Adipocyte (in vitro differentiated cells): ENCODE measurements around the gene ELAVL2.

ENCODE experiments used
- DNase-seq: peaks from one replicate; pipeline ENCODE4 v3.0.0-alpha.2; 2015; ENCODE audit warnings: low read depth
- H3K27me3 ChIP-seq: replicated peaks from 2 replicates; pipeline ENCODE4 v1.7.0; 2013; ENCODE audit warnings: mild to moderate bottlenecking, low read length, moderate library complexity; ENCODE audit not compliant: control insufficient read depth, insufficient read depth
- H3K36me3 ChIP-seq: 2 replicates; pipeline ENCODE4 v1.7.0; 2013; ENCODE audit warnings: low read length, mild to moderate bottlenecking, moderate library complexity; ENCODE audit not compliant: control insufficient read depth, insufficient read depth, severe bottlenecking
- H3K4me1 ChIP-seq: 2 replicates; pipeline ENCODE4 v1.7.0; 2013; ENCODE audit warnings: mild to moderate bottlenecking, low read length, moderate library complexity; ENCODE audit not compliant: control insufficient read depth, insufficient read depth
- H3K4me3 ChIP-seq: 2 replicates; pipeline ENCODE4 v1.7.0; 2013; ENCODE audit warnings: mild to moderate bottlenecking, low read length, moderate library complexity
- H3K9ac ChIP-seq: 2 replicates; pipeline ENCODE4 v1.7.0; 2013; ENCODE audit warnings: mild to moderate bottlenecking, low read length, moderate library complexity
- H3K9me3 ChIP-seq: 2 replicates; pipeline ENCODE4 v1.7.0; 2013; ENCODE audit warnings: mild to moderate bottlenecking, low read length, moderate library complexity; ENCODE audit not compliant: control insufficient read depth

Gene ELAVL2

DNA sequence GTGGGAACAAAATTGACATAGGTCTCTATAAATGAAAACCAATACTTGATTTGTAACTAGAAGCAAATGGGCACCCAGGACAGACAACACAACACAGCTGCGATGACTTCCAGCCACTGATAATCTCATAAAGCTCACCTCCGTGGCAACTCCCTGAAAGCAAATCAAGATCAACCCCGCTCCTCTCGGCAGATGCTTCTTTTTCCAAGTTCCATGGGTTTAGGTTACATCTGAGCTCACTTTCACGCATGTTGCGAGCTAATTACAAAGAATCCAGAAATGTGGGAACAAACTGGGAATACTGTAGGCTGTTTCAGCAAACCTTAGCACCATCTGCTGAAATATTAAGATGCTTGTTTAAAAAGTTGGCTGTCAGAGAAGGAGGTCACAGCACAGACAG is 153.9 kb downstream of the ELAVL2 start:
- Histone ChIP-seq H3K9me3 (no peaks in the 10 kb centered on the region), H3K4me1 (no peaks in the 10 kb centered on the region), H3K27me3 (no peaks in the 10 kb centered on the region), H3K36me3 (no peaks in the 10 kb centered on the region), H3K4me3 (no peak overlapping the region), H3K9ac (no peak overlapping the region)
- DNase-seq: no peak

DNA sequence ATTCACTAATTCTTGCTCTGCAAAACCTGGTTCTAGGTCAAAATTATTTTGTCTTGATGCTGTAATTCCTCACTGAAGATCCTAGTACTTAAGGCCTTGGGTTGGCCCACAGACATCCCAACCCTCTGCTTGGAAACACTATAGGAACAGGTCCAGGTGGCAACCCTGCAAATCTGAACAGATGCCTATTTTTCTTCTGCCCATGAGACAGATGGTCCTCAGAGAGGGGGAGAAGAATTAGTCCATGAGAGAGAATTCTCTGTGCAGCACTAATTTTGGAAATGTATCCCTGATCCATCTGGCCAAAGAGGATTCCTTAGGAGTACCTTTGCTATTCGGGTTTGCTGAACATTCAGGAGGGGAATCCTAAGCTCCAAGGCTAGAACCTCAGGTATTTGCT is 156.3 kb downstream of the ELAVL2 start:
- H3K27me3 ChIP-seq: no peaks in the 10 kb centered on the region
- no peaks in the 10 kb centered on the region for H3K4me1 ChIP-seq
- H3K36me3 ChIP-seq: no peaks in the 10 kb centered on the region
- H3K9me3 ChIP-seq: no peaks in the 10 kb centered on the region
- no peak overlapping the region for H3K4me3 ChIP-seq
- no peak overlapping the region for H3K9ac ChIP-seq
- DNase-seq: no peak

GRCh38 chr9:23665635-23666034 is 160.4 kb downstream of the ELAVL2 start:
- Histone ChIP-seq H3K27me3 (no peaks in the 10 kb centered on the region), H3K9ac (no peak overlapping the region), H3K9me3 (no peaks in the 10 kb centered on the region), H3K4me3 (no peak overlapping the region), H3K4me1 (no peaks in the 10 kb centered on the region), H3K36me3 (no peaks in the 10 kb centered on the region)
- no peak for DNase-seq

GRCh38 chr9:23665051-23665450 is 161.0 kb downstream of the ELAVL2 start:
- Histone ChIP-seq H3K9me3 (no peaks in the 10 kb centered on the region), H3K4me1 (no peaks in the 10 kb centered on the region), H3K27me3 (no peaks in the 10 kb centered on the region), H3K36me3 (no peaks in the 10 kb centered on the region), H3K9ac (no peak overlapping the region), H3K4me3 (no peak overlapping the region)
- DNase-seq: no peak

- no peak for DNase-seq
- Histone ChIP-seq H3K27me3 (no peaks in the 10 kb centered on the region), H3K4me3 (no peak overlapping the region), H3K36me3 (no peaks in the 10 kb centered on the region), H3K4me1 (no peaks in the 10 kb centered on the region), H3K9me3 (no peaks in the 10 kb centered on the region), H3K9ac (no peak overlapping the region)
These were observed 162.1 kb downstream of the ELAVL2 start for GRCh38 chr9:23663946-23664345.

GRCh38 chr9:23663536-23663935 is 162.5 kb downstream of the ELAVL2 start:
- no peaks in the 10 kb centered on the region for H3K36me3 ChIP-seq
- H3K9me3 ChIP-seq: no peaks in the 10 kb centered on the region
- no peaks in the 10 kb centered on the region for H3K4me1 ChIP-seq
- H3K27me3 ChIP-seq: no peaks in the 10 kb centered on the region
- H3K4me3 ChIP-seq: no peak overlapping the region
- H3K9ac ChIP-seq: no peak overlapping the region
- DNase-seq: peak; percentile 52

- Histone ChIP-seq H3K4me3 (no peak overlapping the region), H3K9ac (no peak overlapping the region), H3K27me3 (no peaks in the 10 kb centered on the region), H3K9me3 (no peaks in the 10 kb centered on the region), H3K36me3 (no peaks in the 10 kb centered on the region), H3K4me1 (no peaks in the 10 kb centered on the region)
- no peak for DNase-seq
These were observed 162.9 kb downstream of the ELAVL2 start for GRCh38 chr9:23663125-23663524.

DNA sequence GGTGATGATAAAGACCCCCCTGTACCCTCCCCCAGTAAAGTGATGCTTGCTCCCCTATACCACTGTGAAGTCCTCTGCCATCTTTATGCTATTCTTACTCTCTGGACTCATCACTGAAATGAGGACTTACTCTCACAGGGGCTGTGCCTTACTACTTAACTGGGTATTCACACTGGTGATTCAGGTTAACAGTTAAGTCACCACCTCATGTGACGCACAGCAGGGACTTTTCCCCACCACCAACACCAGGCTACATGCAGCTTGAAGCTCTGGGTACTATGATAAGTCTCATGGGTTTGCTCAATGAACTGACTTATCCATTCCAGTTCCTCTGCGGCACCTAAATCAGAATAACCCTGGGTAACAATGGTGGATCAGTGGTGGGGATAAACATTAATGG is 163.7 kb downstream of the ELAVL2 start:
- Histone ChIP-seq H3K27me3 (no peaks in the 10 kb centered on the region), H3K9ac (no peak overlapping the region), H3K36me3 (no peaks in the 10 kb centered on the region), H3K9me3 (no peaks in the 10 kb centered on the region), H3K4me1 (no peaks in the 10 kb centered on the region), H3K4me3 (no peak overlapping the region)
- no peak for DNase-seq

DNA sequence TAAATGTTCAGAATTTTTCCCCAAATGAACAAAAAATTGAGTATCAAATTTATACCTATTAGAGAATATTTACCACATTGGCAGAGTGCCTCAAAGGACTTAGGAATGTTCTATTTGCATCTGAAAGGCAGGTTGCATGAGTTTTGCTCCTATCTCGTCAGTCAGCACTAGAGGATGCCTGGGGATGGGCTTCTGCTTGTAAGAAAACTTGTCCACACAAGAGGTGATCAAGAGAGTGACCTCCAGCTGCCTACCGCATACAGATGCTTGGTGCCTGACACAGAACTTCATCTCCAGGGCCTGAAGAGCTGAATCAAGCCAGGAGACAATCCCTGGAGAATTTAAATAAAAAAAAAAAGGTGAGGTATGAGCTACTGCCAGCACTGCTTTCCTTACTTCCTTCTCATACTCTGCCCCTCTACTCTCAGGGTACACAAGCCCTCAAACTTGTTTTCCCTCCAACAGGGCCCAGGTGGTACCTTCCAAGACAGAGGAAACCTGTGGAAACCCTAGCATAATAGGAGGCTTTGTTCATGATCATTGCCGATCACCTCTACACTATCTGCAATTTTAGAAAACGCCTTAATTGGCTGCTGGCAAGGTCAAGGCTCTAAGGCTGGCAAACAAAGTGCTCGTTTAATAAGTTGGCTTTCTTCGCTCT is 166.6 kb downstream of the ELAVL2 start:
- Histone ChIP-seq H3K4me1 (no peaks in the 10 kb centered on the region), H3K9ac (no peak overlapping the region), H3K27me3 (no peaks in the 10 kb centered on the region), H3K36me3 (no peaks in the 10 kb centered on the region), H3K4me3 (no peak overlapping the region), H3K9me3 (no peaks in the 10 kb centered on the region)
- no peak for DNase-seq

DNA sequence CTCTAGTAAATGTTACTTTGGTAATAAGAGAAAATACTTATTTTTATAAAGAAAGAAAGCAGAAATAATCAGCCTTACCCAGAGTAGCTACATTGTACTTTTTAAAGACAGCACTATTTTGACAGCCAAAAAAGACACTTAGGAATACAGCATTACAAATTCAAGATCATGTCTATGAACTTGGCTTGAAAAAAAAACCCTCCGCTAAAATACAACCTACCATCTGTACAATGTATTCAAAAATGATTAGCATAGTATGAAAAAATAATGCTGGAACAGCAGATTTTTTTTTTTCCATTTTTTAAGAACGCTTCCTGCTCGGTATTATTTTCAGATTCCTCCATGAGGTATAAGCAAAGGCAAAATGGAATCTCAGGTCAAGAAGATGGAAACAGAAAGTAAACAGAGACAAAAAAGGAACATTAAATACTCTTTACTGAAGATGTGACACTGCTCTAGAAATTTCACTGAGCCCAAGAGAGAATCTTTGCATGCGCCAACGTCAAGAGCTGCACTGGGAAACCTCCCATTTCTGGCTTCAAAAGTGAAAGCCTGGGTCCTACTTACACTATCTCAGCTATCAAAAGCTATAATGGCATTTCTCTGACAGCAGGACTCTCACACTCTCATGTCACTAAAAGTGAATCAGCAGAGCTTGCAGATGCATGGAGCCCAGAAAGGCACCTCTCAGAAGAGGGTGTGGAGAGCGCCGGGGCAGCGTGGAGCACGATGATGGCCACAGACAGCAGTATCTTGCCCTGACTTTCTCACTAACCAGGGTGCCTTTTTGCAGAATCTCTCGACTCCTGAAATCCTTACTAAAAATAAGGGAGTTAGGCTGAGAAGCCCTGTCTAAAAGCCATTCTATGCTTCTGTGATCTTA is 167.4 kb downstream of the ELAVL2 start:
- Histone ChIP-seq H3K27me3 (no peaks in the 10 kb centered on the region), H3K4me1 (no peaks in the 10 kb centered on the region), H3K9me3 (no peaks in the 10 kb centered on the region), H3K36me3 (no peaks in the 10 kb centered on the region), H3K4me3 (no peak overlapping the region), H3K9ac (no peak overlapping the region)
- DNase-seq: no peak

DNA sequence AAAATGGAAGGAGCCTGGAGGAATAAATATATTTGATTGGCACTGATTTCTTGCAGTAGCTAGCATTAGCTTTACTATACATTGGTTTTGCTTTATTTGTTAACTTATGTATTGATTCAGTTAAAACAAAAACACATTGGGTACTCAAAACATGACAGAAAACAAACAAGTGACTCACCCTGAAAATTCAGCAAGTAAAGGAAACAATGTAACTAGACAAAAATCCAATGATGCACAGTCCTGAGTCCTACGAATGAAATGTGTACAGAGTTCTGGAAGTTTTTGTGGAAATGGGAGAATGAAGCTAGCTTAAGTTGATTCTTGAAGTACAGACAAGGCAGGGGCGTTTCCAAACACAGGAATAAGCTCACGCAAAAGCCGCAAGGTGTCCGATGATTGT is 175.0 kb downstream of the ELAVL2 start:
- H3K4me1 ChIP-seq: no peaks in the 10 kb centered on the region
- no peak for DNase-seq

More for the DNA sequence above, 175.0 kb downstream of the ELAVL2 start:
- H3K9me3 ChIP-seq: no peaks in the 10 kb centered on the region
- no peak overlapping the region for H3K9ac ChIP-seq
- H3K36me3 ChIP-seq: no peaks in the 10 kb centered on the region
- no peak overlapping the region for H3K4me3 ChIP-seq
- H3K27me3 ChIP-seq: no peaks in the 10 kb centered on the region
